Neuron (in vitro differentiated cells): Measurements from ENCODE around the gene STK32C.

Experiments used
- H2AFZ ChIP-seq: one replicate; pipeline ENCODE4 v1.6.1; 2013; ENCODE audit warnings: low read depth, mild to moderate bottlenecking, inconsistent platforms, low read length, moderate library complexity
- H3K27me3 ChIP-seq: one replicate; pipeline ENCODE4 v1.6.1; 2013; ENCODE audit warnings: low read length; ENCODE audit not compliant: insufficient read depth
- H3K36me3 ChIP-seq: one replicate; pipeline ENCODE4 v1.6.1; 2013; ENCODE audit warnings: low read length; ENCODE audit not compliant: insufficient read depth
- H3K4me1 ChIP-seq: one replicate; pipeline ENCODE4 v1.6.1; 2013; ENCODE audit warnings: low read length; ENCODE audit not compliant: insufficient read depth
- H3K4me3 ChIP-seq: 2 replicates; pipeline ENCODE4 v1.5.1; 2013; ENCODE audit warnings: mild to moderate bottlenecking, low read length, moderate library complexity
- H3K9me3 ChIP-seq: one replicate; pipeline ENCODE4 v1.6.1; 2013; ENCODE audit warnings: low read length

The STK32C gene

DNA sequence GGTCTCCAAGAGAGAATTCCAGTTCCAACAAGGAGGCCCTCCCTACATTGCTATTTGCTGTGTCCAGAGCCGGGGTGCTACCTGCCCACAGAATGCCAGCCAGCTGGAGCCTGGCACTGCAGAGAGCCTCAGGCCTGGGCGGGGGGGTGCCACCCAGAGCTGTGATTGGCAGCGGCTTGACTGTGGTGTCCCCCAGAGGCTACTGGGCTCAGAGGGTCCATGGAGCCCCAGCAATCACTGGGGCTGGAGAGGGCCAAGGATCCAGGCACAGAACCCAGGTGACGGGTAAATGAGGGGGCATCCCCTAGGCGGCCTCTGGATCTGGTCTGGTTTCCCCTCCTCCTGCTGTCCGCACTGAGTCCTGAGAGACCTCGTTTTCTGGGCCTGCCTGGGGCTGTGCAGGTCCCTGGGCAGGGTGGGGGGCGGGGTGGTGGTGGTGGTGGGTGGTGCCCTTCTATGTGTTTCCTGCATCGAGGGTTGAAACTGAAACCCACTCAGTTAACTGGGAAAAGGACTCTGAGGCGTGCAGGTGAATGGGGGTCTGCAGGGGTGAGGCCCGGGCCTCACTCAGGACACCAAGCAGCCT, 108.4 kb downstream of the STK32C start:
- Histone ChIP-seq H3K4me3 (no peak overlapping the region), H2AFZ (no peak overlapping the region), H3K36me3 (peaks cover 95% of the 10 kb centered on the region), H3K27me3 (no peaks in the 10 kb centered on the region), H3K9me3 (no peaks in the 10 kb centered on the region), H3K4me1 (no peaks in the 10 kb centered on the region)

DNA sequence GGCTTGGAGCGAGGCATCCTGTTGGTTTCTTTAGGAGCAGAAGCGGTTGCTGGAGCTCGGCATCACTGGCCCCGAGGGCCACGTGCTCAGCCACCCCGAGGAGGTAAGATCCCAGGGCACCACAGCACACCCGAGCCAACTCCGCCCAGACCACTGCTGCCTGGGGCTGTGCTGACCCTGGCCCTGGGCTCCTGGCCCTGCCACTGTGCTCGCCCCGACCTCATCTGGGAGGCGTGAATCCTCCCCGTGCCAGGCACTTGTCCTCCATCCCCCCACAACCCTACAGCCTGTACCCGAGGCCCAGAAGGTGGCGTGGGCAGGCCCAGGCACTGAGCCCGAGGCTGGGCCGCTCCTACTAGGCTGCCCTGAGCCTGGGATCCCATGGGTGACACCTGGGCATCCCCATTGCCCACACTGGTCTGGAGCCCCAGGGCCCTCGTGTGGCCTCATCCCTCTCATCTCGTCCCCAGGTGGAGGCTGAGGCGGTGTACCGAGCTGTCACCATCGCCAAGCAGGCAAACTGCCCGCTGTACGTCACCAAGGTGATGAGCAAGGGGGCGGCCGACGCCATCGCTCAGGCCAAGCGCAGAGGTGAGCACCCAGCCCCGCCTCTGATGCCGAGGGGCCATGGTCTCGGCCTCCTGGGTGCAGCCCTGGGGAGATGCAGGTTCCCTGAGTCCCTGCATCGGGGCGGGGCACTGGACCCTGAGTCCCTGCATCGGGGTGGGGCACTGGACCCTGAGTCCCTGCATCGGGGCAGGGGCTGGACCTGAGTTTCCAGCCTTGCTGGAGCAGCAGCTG, 109.2 kb downstream of the STK32C start:
- Histone ChIP-seq H3K27me3 (no peaks in the 10 kb centered on the region), H3K9me3 (no peaks in the 10 kb centered on the region), H3K4me3 (no peak overlapping the region), H3K36me3 (peaks cover 93% of the 10 kb centered on the region), H2AFZ (no peak overlapping the region), H3K4me1 (no peaks in the 10 kb centered on the region)

DNA sequence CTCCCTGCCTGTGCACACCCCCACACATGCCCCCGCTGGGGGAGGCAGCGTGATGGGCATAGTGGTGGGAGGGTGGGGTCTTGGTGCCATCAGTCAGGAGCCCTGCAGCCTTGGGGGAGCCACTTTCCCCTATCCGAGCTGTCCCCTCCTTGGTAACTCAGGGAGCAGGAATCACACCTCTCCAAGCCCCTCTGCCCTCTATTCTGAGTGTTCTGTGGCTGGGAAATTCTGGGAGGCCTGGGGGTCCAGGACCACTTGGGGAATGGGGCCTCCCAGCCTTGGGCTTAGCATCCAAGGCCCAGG, 109.7 kb downstream of the STK32C start:
- Histone ChIP-seq H3K9me3 (no peaks in the 10 kb centered on the region), H3K4me1 (no peaks in the 10 kb centered on the region), H2AFZ (no peak overlapping the region), H3K36me3 (peaks cover 93% of the 10 kb centered on the region), H3K4me3 (no peak overlapping the region), H3K27me3 (no peaks in the 10 kb centered on the region)

DNA sequence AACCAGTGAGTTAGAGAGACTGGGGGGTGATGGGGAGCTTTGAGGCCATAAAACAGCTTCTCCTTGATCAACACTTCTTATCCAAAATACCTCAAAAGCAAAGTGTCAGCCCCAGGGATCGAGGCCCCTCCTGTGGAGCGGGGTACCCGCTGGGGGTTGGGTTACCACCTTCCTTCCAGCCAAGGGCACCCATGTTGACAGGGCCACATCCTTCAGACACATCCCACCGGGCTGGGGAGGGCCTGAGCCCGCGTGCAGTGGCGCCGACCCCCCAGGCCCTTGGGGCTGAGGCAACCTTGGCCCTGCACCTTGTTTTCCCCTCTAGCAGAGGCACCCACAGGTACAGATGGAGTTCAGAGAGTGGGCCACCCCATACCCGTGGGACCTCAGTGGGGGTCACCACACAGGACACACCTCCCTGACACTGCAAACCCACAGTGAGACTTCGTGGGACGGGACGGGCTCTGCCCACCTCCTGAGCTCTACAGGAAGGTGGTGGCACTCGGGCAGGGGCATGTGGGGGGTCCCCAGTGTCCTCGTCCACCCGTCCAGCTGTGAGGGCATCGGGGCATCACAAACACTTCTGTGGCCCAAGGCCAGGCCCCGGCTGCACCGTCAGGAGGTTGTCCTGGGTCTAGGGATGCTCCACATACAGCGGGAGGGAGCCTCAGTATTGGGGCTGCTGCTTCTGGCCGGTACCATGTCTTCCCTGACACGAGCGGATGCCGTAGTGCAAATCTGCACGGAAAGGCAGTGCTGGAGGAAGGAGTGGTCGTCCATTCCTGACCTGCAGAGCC, 110.3 kb downstream of the STK32C start:
- H3K4me1 ChIP-seq = no peaks in the 10 kb centered on the region
- H3K36me3 ChIP-seq = peaks cover 93% of the 10 kb centered on the region
- no peaks in the 10 kb centered on the region for H3K27me3 ChIP-seq
- H3K9me3 ChIP-seq = no peaks in the 10 kb centered on the region
- H2AFZ ChIP-seq = no peak overlapping the region
- no peak overlapping the region for H3K4me3 ChIP-seq

DNA sequence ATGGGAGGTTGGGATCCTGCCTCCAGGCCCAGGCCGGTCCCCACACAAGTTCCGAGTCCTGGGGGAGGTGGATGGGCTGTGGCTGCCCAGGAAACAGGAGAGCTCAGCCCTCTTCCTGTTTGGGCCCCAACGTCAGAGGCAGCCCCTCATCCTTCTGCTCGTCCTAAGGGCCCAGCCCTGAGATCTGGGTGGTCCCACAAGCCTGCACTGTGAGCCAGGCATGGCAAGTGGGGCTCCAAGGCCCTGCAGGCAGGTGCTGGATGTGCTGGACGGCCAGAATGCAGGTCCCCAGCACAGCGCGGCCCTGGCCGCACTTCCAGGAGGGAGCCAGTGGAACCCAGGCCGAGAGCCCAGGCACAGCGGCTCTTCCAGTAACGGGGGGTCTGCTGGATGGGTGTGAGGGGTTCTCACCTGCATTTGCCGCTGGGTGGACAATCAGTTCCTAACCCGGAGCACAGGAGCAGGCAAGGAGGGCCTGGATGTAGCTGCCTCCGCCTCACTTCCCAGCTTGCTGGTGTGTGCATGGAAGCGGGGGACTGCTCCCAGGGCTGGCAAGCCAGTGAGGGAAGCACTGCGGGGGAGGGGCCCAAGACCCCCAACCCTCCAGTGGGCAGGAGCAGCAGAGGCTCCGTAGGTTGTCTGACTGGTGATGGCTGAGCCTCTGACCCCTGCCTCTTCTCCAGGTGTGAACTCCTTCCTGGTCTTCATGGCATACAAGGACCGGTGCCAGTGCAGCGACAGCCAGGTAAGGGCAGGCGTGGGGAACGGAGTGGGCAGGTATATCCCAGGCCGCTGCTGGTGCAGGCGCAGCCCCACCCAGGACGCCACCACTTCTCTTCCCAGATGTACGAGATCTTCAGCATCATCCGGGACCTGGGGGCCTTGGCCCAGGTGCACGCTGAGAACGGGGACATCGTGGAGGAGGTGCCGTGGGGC, 111.3 kb downstream of the STK32C start:
- no peaks in the 10 kb centered on the region for H3K27me3 ChIP-seq
- H3K36me3 ChIP-seq = peaks cover 90% of the 10 kb centered on the region
- H2AFZ ChIP-seq = no peak overlapping the region
- H3K4me3 ChIP-seq = no peak overlapping the region
- H3K9me3 ChIP-seq = no peaks in the 10 kb centered on the region
- H3K4me1 ChIP-seq = no peaks in the 10 kb centered on the region

DNA sequence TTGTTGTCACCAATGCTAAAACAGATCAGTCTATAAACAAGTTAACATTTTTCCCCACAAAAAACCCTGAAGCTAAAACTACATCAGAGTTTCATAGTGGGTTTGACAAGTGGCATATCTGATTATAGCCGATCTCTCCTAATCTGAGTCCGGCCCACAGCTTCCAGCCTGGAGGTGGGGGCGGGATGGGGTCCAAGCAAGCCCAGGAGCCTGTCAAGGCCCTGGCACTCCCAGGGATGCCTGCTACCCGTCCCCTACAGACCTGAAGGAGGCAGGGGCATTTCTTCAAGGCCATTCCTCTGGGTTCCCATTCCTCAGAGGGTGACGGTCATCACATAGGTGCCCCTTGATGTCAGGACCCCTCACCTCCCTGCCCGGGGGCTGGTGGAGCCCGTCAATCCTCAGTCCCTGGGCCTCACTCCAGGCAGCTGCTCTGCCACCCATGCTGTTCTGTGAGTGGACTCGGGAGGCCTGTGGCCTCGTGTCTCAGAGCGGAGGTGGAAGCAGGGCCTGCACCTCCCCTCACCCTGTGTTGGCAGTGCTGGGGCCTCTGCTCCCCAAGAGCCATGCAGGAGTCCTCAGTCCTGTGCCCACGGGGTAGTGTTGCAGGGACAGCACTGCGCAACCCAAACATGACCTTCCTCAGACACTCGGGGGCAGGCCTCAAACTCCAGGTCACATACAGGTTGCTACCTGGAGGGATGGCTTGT, 112.2 kb downstream of the STK32C start:
- H3K4me1 ChIP-seq = no peaks in the 10 kb centered on the region
- H2AFZ ChIP-seq = no peak overlapping the region
- peaks cover 85% of the 10 kb centered on the region for H3K36me3 ChIP-seq

DNA sequence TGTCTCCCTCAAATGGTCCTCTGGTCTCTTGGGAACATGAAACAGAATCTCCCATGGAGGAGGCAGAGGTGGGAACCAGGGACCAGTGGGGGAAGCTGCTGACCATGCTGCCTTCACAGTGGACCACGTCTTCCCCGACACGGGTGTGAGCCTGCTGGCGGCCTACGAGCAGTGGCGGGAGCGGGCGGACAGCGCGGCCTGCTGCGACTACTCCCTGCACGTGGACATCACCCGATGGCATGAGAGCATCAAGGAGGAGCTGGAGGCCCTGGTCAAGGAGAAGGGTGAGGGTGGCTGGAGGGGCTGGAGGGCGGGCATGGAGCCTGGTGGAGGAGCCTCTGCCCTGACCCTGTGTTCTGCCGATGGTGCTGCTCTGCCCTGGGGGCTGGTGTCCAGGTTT, 113.0 kb downstream of the STK32C start:
- no peaks in the 10 kb centered on the region for H3K4me1 ChIP-seq
- H3K4me3 ChIP-seq = no peak overlapping the region
- no peaks in the 10 kb centered on the region for H3K27me3 ChIP-seq
- no peak overlapping the region for H2AFZ ChIP-seq
- peaks cover 85% of the 10 kb centered on the region for H3K36me3 ChIP-seq
- H3K9me3 ChIP-seq = no peaks in the 10 kb centered on the region

More for the DNA sequence above, 112.2 kb downstream of the STK32C start:
- Histone ChIP-seq H3K27me3 (no peaks in the 10 kb centered on the region), H3K4me3 (no peak overlapping the region), H3K9me3 (no peaks in the 10 kb centered on the region)

DNA sequence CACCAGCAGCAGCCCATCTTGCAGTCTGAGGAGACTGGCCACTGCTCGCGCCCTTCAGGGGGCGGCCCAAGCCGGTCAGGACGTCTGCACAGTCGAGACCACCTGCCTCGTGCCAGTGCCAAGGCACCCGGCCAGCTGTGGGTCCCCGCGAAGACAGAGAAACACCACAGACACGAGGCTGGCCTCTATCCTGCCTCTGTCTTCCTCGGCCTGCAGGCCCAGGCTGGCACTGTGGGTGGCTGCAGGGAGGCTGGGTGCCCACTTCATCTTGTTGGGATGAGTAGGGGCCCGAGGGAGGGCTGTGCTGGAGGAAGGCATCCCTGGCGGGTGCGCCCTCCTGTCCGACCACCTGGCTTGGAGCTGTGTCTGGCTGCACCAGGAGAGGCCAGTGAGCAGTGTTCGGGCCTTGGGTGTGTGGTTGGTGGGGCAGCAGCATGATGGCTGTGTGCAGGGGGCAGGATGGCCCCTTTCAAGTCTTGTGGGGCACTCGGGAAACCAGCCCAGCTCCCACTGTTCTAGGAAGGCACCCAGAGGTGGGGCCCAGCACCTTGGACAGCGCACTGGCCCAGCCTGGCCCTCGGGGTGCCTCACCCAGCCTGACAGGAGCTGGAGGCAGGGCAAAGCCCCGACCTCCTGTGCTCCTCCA, 113.7 kb downstream of the STK32C start:
- Histone ChIP-seq H2AFZ (no peak overlapping the region), H3K9me3 (no peaks in the 10 kb centered on the region), H3K36me3 (peaks cover 86% of the 10 kb centered on the region), H3K4me1 (no peaks in the 10 kb centered on the region), H3K27me3 (no peaks in the 10 kb centered on the region), H3K4me3 (no peak overlapping the region)

DNA sequence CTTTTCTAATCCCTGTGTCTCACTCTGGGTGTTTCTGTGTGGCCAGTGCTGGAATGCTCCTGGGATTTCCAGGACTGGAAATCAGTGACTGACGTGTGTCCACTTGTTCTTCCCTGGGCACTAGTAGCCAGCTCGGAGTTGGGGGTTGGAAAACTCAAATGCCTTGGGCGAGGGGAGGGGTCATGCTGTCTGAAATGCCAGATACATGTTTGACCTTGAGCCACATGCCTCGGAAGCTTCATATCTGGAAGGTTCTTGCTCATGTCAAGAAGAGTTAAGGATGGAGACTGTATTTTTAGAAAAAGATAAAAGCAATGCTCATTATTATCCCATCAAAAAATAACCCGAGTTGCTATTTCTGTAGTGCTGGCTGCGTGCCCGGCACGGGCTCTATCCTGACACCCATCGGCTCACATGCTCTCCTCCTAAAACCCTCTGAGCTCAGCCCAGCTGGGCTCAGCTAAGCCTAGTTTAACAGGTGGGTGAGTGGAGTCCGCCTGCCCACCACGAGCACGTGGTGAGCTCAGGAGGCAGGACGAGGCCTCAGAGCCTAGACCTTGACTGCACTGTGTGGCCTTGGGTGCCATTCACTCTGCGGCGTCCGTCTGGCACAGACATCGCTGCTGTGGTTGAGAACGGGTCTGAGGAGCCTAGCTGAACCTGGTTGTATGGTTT, 114.6 kb downstream of the STK32C start:
- H3K9me3 ChIP-seq = no peaks in the 10 kb centered on the region
- H3K27me3 ChIP-seq = no peaks in the 10 kb centered on the region
- H3K4me1 ChIP-seq = peaks cover 7% of the 10 kb centered on the region
- no peak overlapping the region for H3K4me3 ChIP-seq
- no peak overlapping the region for H2AFZ ChIP-seq
- peaks cover 85% of the 10 kb centered on the region for H3K36me3 ChIP-seq

DNA sequence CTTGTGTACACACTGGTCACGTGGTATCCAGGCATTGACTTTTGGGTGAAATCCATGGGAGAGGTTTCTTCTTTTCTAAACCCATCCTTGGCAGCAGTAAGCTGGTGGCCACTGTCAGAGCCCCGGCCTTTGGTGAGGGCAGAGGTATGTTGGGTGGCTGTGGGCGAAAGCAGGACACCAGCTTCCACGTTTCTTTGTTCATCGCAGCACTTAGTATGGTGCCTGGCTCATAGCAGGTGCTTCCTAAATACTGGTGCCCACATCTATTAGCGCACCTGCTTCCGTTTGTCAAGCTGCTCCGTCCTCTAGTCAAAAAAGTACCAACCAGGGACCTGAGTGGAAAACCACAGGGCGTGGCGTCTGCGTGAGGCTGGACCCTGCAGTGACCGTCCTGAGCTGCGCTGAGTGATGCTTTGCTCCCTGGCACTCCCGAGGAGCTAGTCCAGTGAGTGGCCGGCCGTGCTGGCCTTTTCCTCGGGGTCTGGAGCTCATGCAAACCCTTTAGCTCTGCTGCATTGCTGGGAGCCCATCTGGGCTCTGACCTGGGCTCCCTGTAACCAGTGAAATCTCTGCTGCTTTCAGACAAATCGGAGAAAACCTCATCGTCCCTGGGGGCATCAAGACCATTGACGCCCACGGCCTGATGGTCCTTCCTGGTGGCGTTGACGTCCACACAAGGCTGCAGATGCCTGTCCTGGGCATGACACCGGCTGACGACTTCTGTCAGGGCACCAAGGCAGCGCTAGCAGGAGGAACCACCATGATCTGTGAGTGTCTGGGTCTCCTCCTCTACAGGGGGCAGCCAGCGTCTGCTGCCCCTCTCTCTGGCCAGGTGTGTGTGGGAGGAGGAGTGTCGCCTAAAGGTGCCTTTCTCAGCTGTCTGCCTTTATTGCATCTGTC, 115.4 kb downstream of the STK32C start:
- Histone ChIP-seq H3K4me3 (no peak overlapping the region), H3K36me3 (peaks cover 77% of the 10 kb centered on the region), H2AFZ (no peak overlapping the region), H3K27me3 (no peaks in the 10 kb centered on the region), H3K4me1 (peaks cover 10% of the 10 kb centered on the region), H3K9me3 (no peaks in the 10 kb centered on the region)
